HUDEP-2 (cell line): Measurements from ENCODE around the gene TBL2.
"Not testable (repeated sequence)": the region's sequence is repeated elsewhere in the genome, so short reads cannot be mapped to it uniquely, and the experiment has no call there.

Experiments
- DNase-seq, 76 experiments: peaks; one replicate each; lab custom pipeline; 2025; ENCODE audit not compliant: unreplicated experiment in 76 of 76; lab: John Stamatoyannopoulos, UW

TBL2 gene, protein sequence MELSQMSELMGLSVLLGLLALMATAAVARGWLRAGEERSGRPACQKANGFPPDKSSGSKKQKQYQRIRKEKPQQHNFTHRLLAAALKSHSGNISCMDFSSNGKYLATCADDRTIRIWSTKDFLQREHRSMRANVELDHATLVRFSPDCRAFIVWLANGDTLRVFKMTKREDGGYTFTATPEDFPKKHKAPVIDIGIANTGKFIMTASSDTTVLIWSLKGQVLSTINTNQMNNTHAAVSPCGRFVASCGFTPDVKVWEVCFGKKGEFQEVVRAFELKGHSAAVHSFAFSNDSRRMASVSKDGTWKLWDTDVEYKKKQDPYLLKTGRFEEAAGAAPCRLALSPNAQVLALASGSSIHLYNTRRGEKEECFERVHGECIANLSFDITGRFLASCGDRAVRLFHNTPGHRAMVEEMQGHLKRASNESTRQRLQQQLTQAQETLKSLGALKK

DNA sequence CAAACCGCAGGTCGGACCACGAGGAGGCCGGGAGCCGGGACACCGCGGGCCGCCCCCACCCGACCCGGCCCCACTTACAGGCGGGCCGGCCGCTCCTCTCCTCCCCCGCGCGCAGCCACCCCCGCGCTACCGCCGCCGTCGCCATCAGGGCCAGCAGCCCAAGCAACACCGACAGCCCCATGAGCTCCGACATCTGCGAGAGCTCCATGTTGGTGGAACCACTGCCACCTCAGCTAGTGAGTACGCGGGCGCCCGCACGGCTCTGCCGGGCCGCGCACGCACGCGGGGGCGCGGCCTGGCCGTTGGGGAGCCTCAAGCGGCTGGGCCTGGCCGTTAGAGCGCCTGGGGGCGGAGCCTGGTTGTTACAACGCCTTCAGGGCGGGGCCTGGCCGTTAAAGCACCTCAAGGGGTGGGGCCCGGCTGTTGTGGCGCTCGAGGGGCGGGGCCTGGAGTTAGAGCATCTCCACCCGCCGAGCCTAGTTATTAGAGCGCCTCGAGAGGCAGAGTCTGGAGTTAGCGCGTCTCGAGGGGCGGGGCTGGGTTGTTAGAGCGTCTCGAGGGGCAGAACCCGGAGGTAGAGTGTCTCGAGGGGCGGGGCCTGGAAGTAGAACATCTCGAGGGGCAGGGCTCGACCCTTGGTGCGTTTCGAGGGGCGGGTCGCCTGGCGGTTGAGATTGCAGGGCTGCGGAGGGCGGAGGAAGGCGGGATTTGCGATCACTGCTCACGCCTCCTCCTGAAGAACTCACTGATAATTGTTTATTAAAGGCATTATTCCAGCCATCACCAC lies at the start of gene TBL2:
Gene TBL2, minus strand, starts transcription at position 238 of the 787 bp plus-strand sequence. Its CDS starts 30 bp downstream, at position 208.
- peak; percentile 27 to 100 (median 99) for DNase-seq

DNA sequence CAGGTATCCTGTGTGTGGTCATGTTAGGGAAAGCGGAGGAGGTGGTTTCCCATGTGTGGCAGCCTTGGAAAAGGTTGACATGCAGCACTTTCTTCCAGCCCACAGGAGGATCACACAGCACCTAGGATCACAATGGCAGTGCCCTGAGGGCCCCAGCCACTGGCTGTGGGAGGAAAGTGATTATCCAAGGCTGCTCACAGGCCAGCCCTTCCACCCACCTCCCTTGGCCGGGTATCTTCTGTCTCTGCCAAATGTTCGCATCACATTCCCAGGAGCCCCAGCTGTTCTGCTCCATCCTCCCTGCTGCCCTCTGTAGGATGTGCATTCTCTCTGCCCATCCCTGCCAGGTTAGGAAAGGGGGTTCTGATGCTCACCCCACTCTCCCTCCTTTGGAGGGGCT lies 48.4 kb upstream of the TBL2 start:
- no peak for DNase-seq

DNA sequence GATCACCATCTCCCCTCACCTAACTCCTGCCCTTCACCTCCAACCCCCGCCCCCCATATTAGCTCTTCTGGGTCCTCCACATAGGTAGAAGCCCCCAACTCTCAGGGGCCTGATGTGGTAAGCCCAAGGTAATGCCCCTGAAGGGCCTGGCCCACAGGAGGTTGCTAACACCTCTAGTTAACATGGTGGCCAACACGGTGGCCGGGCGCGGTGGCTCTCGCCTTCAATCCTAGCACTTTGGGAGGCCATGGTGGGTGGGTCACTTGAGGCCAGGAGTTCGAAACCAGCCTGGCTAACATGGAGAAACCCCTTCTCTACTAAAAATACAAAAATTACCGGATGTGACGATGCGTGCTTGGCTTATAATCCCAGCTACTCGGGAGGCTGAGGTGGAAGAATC lies 46.9 kb upstream of the TBL2 start:
- DNase-seq, result no peak

DNA sequence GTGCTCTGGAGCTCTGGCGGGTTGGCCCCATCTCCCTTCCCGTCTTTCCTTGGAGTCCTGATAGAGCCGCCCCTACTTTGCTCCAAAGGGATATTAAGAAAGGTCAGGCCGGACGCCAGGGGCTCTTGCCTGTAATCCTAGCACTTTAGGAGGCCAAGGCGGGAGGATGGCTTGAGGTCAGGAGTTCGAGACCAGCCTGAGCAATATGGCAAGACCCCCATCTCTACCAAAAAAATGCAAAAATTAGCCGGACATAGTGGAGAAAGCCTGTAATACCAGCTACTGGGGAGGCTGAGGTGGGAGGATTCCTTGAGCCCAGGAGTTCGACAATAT lies 46.3 kb upstream of the TBL2 start:
- DNase-seq, result no peak

DNA sequence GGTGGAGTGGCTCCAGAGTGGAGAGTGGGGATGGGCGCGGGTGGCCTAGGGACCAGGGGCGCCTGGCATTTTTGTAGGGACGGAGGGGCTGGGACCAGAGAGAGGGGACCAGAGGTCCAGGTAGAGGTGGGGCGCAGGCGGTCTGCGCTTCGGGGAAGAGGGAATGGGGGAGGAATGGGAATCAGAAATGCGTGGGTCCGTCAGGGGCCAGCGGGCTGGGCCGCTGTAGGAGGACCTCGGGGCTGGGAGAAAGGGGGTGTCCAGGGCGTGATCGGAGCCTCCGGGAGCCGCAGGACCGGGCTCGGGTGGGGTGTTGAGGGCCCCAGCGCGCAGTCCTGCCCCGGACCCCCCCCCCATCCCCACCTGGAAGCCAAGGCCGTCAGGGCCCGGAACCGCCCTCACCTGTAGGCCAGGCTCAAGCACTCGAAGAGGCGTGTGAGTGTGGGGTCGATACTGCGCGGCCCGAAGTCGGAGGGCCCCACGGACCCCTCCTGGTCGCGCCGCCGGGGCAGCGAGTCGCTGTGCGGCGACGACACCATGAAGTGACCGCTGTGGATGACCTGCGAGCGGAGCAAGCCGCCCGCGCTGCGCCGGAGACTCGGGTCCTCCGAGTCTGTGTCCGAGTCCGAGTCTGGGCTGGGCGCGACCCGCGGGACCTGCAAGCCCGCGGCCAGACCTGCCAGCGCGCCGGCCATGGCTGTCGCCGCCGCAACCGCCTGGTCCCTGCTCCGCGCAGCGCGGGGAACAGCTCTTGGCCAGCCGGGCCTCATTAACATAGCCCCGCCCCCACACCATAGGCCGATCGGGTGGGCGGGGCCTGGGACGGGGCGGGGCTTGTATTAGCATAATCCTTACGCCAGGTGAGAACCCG lies 45.7 kb upstream of the TBL2 start, which contains the start of gene MLXIPL:
Gene MLXIPL, minus strand, starts transcription at position 725 of the 871 bp plus-strand sequence. Its CDS starts 30 bp downstream, at position 695.
- DNase-seq, result peak in 66 of 76 experiments; percentile 3 to 89 (median 62)

DNA sequence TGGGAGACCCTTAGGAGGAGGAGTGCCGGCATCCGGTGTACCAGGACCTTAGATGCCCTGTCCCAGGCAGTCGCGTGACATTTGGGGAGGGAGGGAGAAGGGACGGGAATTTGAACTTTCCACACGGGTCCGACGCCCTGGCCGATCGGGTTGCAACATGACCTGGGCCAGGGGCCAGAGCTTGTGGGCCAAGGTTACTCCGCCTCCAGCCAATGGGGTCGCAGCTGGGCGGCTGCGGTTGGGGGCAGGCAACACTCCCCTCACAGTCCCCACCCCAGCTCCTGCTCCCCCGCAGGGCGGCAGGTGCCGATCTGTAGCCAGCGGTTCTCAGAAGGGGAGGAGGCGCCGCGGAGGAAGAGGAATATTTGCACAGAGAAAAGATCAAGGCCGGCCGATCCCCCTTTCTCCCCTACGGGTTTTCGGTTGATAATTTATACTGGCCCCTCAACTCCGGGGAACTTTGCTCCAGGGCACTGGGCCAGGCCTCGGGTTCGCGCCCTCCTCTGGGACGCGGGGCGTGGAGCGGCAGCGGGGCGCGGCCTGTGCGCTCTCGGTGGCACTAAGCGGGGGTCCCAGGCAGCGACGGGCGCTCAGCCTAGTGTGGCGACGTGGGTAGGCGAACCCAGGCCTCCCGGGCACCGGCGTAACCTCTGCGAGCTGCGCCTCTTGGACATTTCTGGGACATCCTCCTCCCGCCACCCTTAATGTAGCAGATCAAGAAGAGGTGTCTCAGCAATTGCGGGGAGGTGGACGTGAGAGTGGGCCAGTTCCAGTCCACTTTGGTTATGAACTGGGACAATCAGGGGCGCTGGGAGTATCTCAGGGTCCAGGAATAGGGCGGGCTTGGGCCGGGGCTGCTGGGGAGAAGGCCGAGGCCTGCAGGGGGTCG lies 44.8 kb upstream of the TBL2 start:
- peak in 41 of 76 experiments; percentile 5 to 70 (median 27) for DNase-seq

DNA sequence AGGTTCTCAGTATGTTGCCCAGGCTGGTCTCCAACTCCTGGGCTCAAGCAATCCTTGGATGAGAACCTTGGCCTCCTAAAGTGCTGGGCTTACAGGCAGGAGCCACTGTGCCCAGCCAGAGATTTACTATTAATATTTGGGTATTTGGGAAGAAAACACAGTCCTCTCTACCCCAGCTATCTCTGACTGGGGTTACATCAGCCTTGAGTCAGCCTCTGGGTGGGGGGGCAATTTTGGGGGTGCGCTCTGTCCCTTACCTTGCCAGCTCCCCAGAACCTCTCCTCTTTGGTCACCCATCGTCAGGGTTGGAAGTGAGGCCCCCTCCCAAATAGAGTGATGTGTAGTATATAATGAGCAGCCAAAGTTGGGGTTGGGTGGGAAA lies 44.1 kb upstream of the TBL2 start:
- no peak for DNase-seq

DNA sequence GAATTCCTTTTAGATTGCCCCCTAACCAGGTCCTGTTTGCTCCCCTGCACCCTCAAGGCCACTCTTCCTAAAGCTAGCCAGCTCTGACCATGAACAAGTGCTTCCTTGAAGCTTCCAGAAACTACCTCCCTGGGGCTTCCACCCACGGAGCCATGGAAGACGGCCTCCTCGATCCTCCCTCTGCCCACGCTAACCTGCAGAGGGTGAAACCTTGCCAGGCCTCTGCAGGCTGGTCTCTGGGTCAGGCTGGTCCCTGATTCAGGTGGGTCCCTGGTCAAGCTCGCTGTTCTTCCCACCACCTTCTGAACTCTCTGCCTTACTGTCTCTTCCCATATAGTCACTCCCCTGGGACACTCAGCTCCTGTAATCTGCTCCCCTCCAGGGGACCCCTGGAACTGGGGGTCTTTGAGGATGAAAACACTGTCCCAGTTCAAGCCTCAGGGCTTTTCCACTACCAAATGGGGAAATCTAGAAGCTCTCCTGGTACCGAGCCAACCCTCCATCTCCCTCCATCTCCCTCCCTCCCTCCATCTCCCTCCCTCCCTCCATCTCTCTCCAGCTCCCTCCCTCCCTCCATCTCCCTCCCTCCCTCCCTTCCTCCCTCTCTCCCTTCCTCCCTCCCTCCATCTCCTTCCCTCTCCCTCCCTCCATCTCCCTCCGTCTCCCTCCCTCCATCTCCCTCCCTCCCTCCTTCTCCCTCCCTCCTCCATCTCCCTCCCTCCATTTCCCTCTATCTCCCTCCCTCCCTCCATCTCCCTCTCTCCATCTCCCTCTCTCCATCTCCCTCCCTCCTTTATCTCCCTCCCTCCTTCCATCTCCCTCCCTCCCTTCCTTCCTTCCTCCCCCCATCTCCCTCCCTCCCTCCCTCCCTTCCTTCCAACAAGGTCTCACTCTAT lies 43.0 kb upstream of the TBL2 start:
- no peak for DNase-seq

DNA sequence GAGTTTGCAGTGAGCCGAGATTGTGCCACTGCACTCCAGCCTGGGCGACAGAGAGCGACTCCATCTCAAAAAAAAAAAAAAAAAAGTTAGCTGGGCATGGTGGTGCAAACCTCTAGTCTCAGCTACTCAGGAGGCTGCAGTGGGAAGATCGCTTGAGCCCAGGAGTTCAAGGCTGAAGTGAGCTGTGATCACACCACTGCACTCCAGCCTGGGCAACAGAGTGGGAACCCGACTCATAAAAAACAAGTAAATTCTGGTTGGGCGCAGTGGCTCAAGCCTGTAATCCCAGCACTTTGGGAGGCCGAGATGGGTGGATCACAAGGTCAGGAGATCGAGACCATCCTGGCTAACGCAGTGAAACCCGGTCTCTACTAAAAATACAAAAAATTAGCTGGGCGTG lies 41.0 kb upstream of the TBL2 start:
- DNase-seq, result not testable (repeated sequence)

DNA sequence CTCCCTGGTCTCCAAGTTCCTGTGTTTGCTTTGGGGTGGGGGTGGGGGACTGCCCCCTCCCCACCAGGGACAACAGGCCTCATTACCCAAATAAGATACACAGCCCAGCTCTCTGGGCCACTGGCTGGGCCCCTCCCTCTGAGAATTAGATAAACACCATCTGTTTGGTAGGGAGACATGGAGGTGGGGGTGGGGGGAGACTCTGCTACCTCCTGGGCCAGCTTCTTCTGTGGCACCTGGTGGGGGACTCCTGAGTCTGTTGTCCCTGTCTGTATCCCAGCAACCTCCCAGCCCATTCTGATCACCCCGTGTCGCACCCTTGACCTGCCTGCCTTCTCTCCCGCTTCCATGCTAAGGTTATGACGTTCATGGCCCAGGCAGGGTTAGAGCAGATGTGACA lies 40.2 kb upstream of the TBL2 start:
- DNase-seq, result no peak

DNA sequence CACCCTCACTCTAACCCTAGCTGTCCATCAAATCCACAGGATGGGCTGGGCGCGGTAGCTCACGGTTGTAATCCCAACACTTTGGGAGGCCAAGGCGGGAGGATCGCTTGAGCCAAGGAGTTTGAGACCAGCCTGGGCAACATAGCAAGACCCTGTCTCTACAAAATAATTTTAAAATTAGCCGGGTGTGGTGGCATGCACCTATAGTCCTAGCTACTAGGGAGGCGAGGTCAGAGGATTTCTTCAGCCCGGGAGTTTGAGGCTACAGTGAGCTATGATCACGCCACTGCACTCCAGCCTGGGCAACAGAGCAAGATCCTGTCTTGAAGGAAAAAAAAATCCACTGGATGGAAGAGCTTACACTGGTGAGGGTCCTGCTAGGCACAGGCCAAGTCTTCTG lies 39.1 kb upstream of the TBL2 start:
- DNase-seq, result not testable (repeated sequence)

DNA sequence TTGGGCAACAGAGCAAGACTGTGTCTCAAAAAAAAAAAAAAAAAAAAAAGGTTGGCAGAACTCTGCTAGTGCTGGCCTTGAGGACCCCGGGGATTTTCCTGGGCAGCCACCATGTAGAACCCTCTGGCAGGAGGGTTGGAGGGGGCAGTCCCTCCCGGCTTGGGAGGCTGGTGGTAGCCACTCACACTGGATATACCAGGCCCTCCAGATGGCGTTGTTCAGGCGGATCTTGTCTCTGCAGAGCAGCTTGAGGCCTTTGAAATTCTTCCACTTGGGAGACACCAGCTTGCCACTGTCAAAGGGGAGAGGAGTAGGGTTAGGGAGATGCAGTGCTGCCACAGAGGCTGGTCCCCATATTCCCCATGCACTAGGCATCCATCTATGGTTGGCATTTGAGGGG lies 37.5 kb upstream of the TBL2 start:
- DNase-seq, result peak in 9 of 76 experiments; percentile 2 to 15 (median 11)

DNA sequence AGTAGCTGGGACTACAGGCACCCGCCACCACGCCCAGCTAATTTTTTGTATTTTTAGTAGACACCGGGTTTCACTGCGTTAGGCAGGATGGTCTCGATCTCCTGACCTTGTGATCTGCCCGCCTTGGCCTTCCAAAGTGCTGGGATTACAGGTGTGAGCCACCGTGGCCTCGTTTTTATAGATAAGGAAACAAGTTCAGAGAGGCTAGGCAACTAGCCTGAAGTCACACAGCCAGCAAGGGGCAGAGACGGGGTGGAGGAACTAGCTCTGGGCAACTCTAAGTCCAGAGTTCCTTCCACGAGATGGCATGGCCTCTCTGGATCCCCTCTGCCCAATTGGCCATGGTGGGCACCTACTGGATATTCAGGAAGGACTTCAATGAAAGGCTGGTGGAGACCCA lies 36.6 kb upstream of the TBL2 start:
- DNase-seq, result not testable (repeated sequence)

DNA sequence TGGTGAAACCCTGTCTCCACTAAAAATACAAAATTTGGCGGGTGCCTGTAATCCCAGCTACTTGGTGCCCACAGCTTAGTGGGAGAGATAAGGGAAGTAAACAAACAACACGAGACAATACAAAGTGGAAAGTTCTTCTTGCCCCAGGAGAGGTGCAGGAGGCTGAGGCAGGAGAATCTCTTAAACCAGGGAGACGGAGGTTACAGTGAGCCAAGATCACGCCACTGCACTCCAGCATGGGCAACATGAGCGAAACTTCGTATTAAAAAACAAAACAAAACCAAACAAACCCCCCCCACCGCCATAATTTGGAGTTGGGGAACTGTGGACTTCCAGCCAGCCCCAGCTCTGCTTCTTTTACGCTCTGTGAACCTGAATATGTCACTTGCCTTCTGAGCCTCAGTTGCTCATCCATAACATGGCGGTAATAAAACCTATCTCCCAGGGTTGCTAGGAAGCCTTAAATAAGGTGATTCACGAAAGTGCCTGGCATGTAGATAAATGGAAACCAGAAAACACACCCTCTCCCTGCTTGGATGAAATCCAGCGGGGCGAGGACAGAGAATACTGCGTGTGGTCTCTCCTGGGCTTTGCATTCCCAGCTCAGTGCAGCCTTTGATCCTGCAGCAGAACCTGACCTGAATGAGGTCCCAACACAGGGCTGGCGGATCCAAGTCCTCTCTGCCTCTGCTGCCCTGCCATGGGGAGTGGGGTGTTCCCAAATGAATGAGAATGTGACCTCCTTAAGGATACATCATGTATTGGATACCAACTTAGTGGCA lies 35.8 kb upstream of the TBL2 start:
- peak in 14 of 76 experiments; percentile 2 to 26 (median 12) for DNase-seq

DNA sequence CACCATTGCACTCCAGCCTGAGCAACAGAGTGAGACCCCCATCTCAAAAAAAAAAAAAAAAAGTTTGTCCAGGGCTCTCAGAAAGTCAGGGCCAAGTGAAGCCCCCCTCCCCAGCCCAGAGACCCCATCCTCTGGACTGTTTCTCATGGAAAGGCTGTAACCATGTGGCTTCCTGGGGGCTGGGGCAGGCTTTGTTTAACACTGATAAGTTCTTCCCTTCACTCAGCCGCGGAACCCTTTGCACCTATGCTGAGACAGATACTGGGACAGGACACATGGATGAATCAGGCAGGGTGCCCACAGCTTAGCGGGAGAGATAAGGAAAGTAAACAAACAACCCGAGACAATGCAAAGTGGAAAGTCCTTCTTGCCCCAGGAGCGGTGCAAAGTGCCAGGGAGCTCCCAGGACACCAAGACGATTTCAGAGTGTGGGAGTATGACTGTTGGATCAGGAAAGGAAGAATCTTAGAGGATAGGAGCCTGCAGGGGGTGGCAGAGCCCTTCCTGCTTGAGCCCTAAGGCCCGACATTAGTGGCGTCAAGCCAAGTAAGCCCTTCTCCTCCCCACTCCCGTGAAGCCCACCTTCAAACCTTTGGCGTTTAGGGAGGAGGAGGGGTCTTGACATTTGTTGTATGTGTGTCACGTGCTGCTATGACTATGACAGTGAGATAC lies 34.4 kb upstream of the TBL2 start:
- DNase-seq, result peak in 74 of 76 experiments; percentile 19 to 83 (median 62)

DNA sequence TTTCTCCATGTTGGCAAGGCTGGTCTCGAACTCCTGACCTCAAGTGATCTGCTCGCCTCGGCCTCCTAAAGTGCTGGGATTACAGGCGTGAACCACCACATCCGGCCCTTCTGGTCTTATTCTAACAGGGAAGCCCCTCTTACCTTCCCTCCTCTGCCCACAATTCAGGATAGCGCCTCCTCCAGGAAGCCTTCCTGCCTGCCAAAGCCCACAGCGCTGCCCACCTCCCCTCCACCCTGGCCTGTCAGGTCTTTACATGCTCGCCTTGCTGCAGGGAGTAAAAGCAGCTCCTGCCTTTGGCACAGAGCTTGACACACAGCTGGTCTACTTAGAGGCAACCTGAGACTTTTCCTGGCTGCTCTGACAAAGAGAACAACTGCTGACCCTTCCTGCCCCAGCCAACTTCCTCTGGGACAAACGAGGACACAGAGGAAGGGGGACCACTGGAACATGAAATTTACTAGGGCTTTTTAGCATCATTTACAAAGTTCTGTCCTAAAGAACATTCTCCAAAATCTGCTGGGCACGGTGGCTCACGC lies 32.7 kb upstream of the TBL2 start:
- DNase-seq, result no peak

DNA sequence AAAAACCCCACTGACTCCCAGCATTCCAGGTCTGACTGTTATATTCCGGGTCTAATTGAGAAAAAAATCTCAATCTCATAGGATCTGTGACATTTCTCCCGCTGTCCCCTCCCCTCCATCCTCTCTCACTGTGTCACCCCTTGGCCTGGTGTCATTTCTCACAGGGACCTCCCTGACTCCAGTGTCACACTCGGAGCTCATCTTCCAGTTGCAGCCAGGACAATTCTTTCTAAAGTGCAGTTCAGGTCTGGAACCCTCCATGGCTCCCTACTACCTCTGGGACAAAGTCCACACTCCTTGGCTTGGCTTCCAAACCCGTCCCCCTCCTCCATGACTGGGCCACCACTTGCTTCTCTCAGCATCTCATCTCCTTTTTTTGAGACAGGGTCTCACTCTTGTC lies 31.7 kb upstream of the TBL2 start:
- DNase-seq, result no peak
